ENCODE results near the gene SRBD1. TPM values are rescaled to one million over a fixed set of nuclear protein-coding genes. Genes with fewer than 3 reads are reported as not detected.

Gene SRBD1
- polyA plus RNA-seq, 1 donor (not counting 4 experiments of a cell fraction or from before 2014, with no cell fraction given): 8.8 TPM

DNA sequence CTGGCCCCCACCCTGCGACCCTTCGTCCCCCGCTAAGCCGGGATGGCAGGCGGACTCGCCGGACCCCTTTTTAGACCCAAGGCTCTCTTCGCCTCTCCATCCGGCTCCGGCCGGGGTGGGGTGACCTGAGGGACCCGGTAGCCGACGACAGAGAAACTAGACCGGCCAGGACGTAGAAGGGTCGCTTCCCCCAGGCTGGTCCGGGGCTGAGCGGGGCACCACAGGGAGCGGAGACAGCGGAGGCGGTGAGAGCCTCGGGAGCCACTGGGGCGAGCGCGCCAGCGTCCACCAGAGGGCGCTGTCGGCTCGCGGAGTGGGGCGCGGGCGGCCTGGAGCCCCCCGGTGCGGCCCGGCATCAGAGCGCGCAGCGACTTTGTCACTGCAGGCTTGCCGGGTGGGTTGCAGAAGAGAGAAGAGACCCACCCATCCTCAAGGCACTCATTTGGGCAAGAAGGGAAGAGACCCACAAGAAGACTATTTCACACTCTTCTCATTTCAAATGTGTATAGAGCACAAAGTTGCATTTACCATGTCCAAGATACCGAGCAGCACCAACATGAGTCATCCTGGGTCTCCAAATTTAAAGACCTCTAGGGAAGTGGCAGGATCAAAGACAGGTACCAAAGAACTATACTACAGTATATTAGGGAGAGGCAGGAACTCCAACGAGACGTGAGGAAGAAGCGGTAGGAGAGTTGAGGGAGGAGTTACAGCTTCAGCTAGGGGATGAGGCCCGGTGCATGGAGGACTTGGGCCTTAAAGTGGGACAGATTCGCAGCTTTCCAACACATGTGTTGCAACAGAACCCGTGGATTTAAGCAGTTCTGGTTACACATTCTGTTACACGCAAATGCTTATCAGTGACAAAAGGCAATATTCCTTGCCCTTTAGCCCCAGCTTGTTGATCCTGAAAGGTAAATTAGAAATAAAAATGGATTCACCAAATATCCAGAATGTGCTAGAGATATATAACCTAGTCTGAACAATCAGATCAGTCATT, 32.8 kb upstream of the SRBD1 start:
- peak overlapping the region; percentile 41 to 61 (median 60) for H3K4me3 ChIP-seq (ENCODE audit: control insufficient read depth in 2 of 3, extremely low read depth in 1 of 3, insufficient read depth in 2 of 3, low read depth in 1 of 3, low read length in 3 of 3)
- peaks cover 13% of the 10 kb centered on the region for H3K27me3 ChIP-seq (ENCODE audit: control insufficient read depth, extremely low read depth, insufficient read depth, low read length)
- no peak for TF ChIP-seq EZH2 (IDR thresholded peaks at IDR 0.05; ENCODE audit: low read length)
- TF ChIP-seq, protein P1, sequence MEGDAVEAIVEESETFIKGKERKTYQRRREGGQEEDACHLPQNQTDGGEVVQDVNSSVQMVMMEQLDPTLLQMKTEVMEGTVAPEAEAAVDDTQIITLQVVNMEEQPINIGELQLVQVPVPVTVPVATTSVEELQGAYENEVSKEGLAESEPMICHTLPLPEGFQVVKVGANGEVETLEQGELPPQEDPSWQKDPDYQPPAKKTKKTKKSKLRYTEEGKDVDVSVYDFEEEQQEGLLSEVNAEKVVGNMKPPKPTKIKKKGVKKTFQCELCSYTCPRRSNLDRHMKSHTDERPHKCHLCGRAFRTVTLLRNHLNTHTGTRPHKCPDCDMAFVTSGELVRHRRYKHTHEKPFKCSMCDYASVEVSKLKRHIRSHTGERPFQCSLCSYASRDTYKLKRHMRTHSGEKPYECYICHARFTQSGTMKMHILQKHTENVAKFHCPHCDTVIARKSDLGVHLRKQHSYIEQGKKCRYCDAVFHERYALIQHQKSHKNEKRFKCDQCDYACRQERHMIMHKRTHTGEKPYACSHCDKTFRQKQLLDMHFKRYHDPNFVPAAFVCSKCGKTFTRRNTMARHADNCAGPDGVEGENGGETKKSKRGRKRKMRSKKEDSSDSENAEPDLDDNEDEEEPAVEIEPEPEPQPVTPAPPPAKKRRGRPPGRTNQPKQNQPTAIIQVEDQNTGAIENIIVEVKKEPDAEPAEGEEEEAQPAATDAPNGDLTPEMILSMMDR (optimal IDR thresholded peaks at IDR 0.05 in 1 of 3, IDR thresholded peaks at IDR 0.05 in 1 of 3, conservative IDR thresholded peaks at IDR 0.05 in 1 of 3; ENCODE audit: extremely low read depth in 1 of 3, insufficient read depth in 2 of 3, low read length in 3 of 3): peak; percentile 62 to 87 (median 86)
- H3K27ac ChIP-seq (ENCODE audit: control insufficient read depth, insufficient read depth, low read length): no peak overlapping the region
- peaks cover 6% of the 10 kb centered on the region for H3K4me1 ChIP-seq (ENCODE audit: control insufficient read depth, extremely low read depth, insufficient read depth, low read length)
- H3K9me1 ChIP-seq (ENCODE audit: control insufficient read depth, extremely low read depth, insufficient read depth, low read length): no peaks in the 10 kb centered on the region
- peak overlapping the region; percentile 90 for H3K4me2 ChIP-seq (ENCODE audit: control insufficient read depth, extremely low read depth, insufficient read depth, low read depth, low read length)
- peak overlapping the region; percentile 52 for H2AFZ ChIP-seq (ENCODE audit: control insufficient read depth, low read length)
- FAIRE-seq: no peak
- DNase-seq (ENCODE audit: low read depth, low spot score): no peak
- H3K36me3 ChIP-seq (ENCODE audit: control insufficient read depth in 2 of 2, extremely low read depth in 1 of 2, insufficient read depth in 2 of 2, low read length in 2 of 2): no peaks in the 10 kb centered on the region
- H3K9me3 ChIP-seq (ENCODE audit: control insufficient read depth, low read depth, low read length): no peaks in the 10 kb centered on the region
- no peaks in the 10 kb centered on the region for H4K20me1 ChIP-seq (ENCODE audit: control insufficient read depth, extremely low read depth, insufficient read depth, low read length)
- dilution Hi-C loops (cut with MboI; ENCODE audit: extremely low pct_ligation_motif_present, low sequenced_read_pairs): no loop called here
- H3K9ac ChIP-seq (ENCODE audit: control insufficient read depth, extremely low read depth, insufficient read depth, low read length): peak overlapping the region; percentile 45
- no peaks in the 10 kb centered on the region for H3K79me2 ChIP-seq (ENCODE audit: control insufficient read depth, insufficient read depth, low read length)

DNA sequence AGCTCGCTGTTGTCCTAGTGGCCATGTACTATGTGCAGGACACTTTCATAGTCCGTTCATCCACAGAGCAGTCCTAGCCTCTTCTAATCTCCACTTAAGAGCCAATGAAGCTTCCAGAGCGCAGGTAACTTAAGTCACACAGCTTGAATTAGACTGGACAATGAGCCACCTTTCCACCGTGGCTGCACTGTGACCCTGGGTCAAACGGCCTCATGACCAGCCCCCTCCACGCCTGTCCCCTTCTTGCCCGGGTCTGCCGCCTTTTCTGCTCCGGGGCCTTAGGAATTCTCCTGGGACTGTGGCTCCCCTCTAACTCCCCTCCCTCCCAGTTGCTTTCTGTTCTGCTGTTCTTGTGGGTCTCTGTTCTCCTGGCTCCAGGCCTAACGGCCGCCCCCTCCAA, 32.0 kb upstream of the SRBD1 start:
- Histone ChIP-seq H3K4me2 (ENCODE audit: control insufficient read depth, extremely low read depth, insufficient read depth, low read depth, low read length) (peak overlapping the region; percentile 90), H3K36me3 (ENCODE audit: control insufficient read depth in 2 of 2, extremely low read depth in 1 of 2, insufficient read depth in 2 of 2, low read length in 2 of 2) (no peaks in the 10 kb centered on the region), H3K79me2 (ENCODE audit: control insufficient read depth, insufficient read depth, low read length) (no peaks in the 10 kb centered on the region), H3K4me3 (ENCODE audit: control insufficient read depth in 2 of 3, extremely low read depth in 1 of 3, insufficient read depth in 2 of 3, low read depth in 1 of 3, low read length in 3 of 3) (peak overlapping the region; percentile 41 to 61 (median 60)), H3K9ac (ENCODE audit: control insufficient read depth, extremely low read depth, insufficient read depth, low read length) (peak overlapping the region; percentile 45), H3K4me1 (ENCODE audit: control insufficient read depth, extremely low read depth, insufficient read depth, low read length) (peaks cover 6% of the 10 kb centered on the region), H2AFZ (ENCODE audit: control insufficient read depth, low read length) (peak overlapping the region; percentile 52), H3K9me1 (ENCODE audit: control insufficient read depth, extremely low read depth, insufficient read depth, low read length) (no peaks in the 10 kb centered on the region), H3K27ac (ENCODE audit: control insufficient read depth, insufficient read depth, low read length) (no peak overlapping the region), H3K27me3 (ENCODE audit: control insufficient read depth, extremely low read depth, insufficient read depth, low read length) (peaks cover 14% of the 10 kb centered on the region), H3K9me3 (ENCODE audit: control insufficient read depth, low read depth, low read length) (no peaks in the 10 kb centered on the region), H4K20me1 (ENCODE audit: control insufficient read depth, extremely low read depth, insufficient read depth, low read length) (no peaks in the 10 kb centered on the region)
- TF ChIP-seq, protein P1 (optimal IDR thresholded peaks at IDR 0.05 in 1 of 3, IDR thresholded peaks at IDR 0.05 in 1 of 3, conservative IDR thresholded peaks at IDR 0.05 in 1 of 3; ENCODE audit: extremely low read depth in 1 of 3, insufficient read depth in 2 of 3, low read length in 3 of 3): no peak
- no peak for TF ChIP-seq EZH2 (IDR thresholded peaks at IDR 0.05; ENCODE audit: low read length)
- dilution Hi-C loops (cut with MboI; ENCODE audit: extremely low pct_ligation_motif_present, low sequenced_read_pairs): no loop called here
- no peak for FAIRE-seq
- no peak for DNase-seq (ENCODE audit: low read depth, low spot score)
